Upper lobe of left lung (tissue), 6 donors: ENCODE results near the gene ADAM22. TPM values are rescaled to one million over a fixed set of nuclear protein-coding genes. Genes with fewer than 3 reads are reported as not detected.
"Not testable (repeated sequence)": the region's sequence is repeated elsewhere in the genome, so short reads cannot be mapped to it uniquely, and the experiment has no call there.

Source experiments
- ATAC-seq, 2 donors: fragments of 200-7000 bp; cut with Tn5 transposase; one replicate each; pipeline ENCODE4 v1.9.1; 2022; ENCODE audit warnings: mild to moderate bottlenecking in 2 of 2, moderate library complexity in 2 of 2; ENCODE audit not compliant: low FRiP score in 2 of 2
- DNase-seq, 2 donors: peaks; one replicate each; pipeline ENCODE4 v3.0.0-alpha.2; 2019 to 2020
- H3K27ac ChIP-seq, 4 donors: fragments of 200-600 bp; sonication (generic); one replicate each; pipeline ENCODE4 v1.5.1; 2016 to 2019
- H3K27me3 ChIP-seq, 4 donors: fragments of 200-600 bp; sonication (generic); one replicate each; pipeline ENCODE4 v1.5.1; 2017 to 2019
- H3K36me3 ChIP-seq, 4 donors: fragments of 200-600 bp; sonication (generic); one replicate each; pipeline ENCODE4 v1.5.1; 2016 to 2019
- H3K4me1 ChIP-seq, 4 donors: fragments of 200-600 bp; sonication (generic); one replicate each; pipeline ENCODE4 v1.5.1; 2018 to 2019
- H3K4me3 ChIP-seq, 4 donors: fragments of 200-600 bp; sonication (generic); one replicate each; pipeline ENCODE4 v1.5.1; 2017 to 2019; ENCODE audit warnings: mild to moderate bottlenecking in 2 of 4, moderate library complexity in 1 of 4
- H3K9me3 ChIP-seq, 4 donors: fragments of 200-600 bp; sonication (generic); one replicate each; pipeline ENCODE4 v1.5.1; 2018 to 2019
- CTCF ChIP-seq, 6 experiments: fragments of 450-650 bp in 4 of 6; fragments of 200-600 bp in 2 of 6; sonication (generic) in 2 of 6; IDR thresholded peaks; one replicate each; pipeline ENCODE4 v1.5.1; 2016 to 2019; ENCODE audit warnings: antibody characterized with exemption in 6 of 6
- EP300 ChIP-seq, 4 donors: sonication (generic); formaldehyde crosslinking; IDR thresholded peaks; one replicate each; pipeline ENCODE4 v1.5.1; 2017; ENCODE audit warnings: antibody characterized with exemption in 4 of 4, control low read depth in 2 of 4
- POLR2A ChIP-seq, 4 donors: fragments of 450-650 bp; IDR thresholded peaks; one replicate each; pipeline ENCODE4 v1.5.1; 2016 to 2017; ENCODE audit warnings: antibody characterized with exemption in 4 of 4, mild to moderate bottlenecking in 2 of 4
- POLR2AphosphoS5 ChIP-seq, 2 donors: sonication (generic); formaldehyde crosslinking; IDR thresholded peaks; one replicate each; pipeline ENCODE4 v1.5.1; 2017; ENCODE audit warnings: antibody characterized with exemption in 2 of 2
- WGBS, 2 donors: methylation state at CpG; one replicate each; pipeline ENCODE4 v1.1.5; 2017 to 2018; 5-methylcytosine and 5-hydroxymethylcytosine counted together
- total RNA-seq, 6 donors: library from RNA; depleted of rRNA in 4 of 6; stranded (reverse); fragments of >200 nt in 4 of 6; gene quantifications; one replicate each; pipeline versions ENCODE4 v1.1.0 to v1.2.1, GENCODE V29; 2016 to 2021
- donor health status: DM: no; HTN: no; CAD: no; lungs with moderate emphysema.
- donor health status: DM: no; HTN: yes; CAD: no; lungs with severe emphysema.

ADAM22 gene
- total RNA-seq: 1 to 10 TPM in 5 of 6 donors, under 1 TPM in 1; 0.69 to 3.2 (median 2.0) TPM

GRCh38 chr7:87933953-87934698, at the start of gene ADAM22:
TSS of gene ADAM22 (plus strand) at chr7:87934251. CDS start at chr7:87934466, 215 bp downstream.
- 0% methylated on average over 43 to 49 of the region's 70 CpGs for WGBS, 2 donors
- ATAC-seq: peak; percentile 95 to 96
- H3K9me3 ChIP-seq: no peaks in the 10 kb centered on the region
- peaks cover 4 to 17% (median 11%) of the 10 kb centered on the region in 4 donors for H3K4me1 ChIP-seq
- H3K4me3 ChIP-seq: peak within 1 kb of the TSS; percentile 37 to 89 (median 62)
- H3K27ac ChIP-seq: peak within 1 kb of the TSS in 1 of 4 donors; percentile 9
- peak in 1 of 2 donors; percentile 42 for TF ChIP-seq POLR2AphosphoS5 (IDR thresholded peaks at IDR 0.05)
- no peak for TF ChIP-seq EP300 (IDR thresholded peaks at IDR 0.05)
- peak in 1 of 4 donors; percentile 35 for TF ChIP-seq POLR2A (IDR thresholded peaks at IDR 0.05)
- no peaks in the 10 kb centered on the region for H3K36me3 ChIP-seq
- H3K27me3 ChIP-seq: no peaks in the 10 kb centered on the region
- peak; percentile 88 to 94 for DNase-seq

- Histone ChIP-seq H3K4me3 (no peak overlapping the region), H3K4me1 (no peaks in the 10 kb centered on the region), H3K36me3 (peaks cover 0 to 12% (median 0%) of the 10 kb centered on the region in 4 donors), H3K27ac (no peak overlapping the region), H3K9me3 (no peaks in the 10 kb centered on the region), H3K27me3 (no peaks in the 10 kb centered on the region)
- 81 to 94% methylated on average over 2 of the region's 2 CpGs for WGBS, 2 donors
- DNase-seq (no peak), ATAC-seq (no peak)
- TF ChIP-seq EP300 (IDR thresholded peaks at IDR 0.05) (no peak), POLR2A (IDR thresholded peaks at IDR 0.05) (no peak)
Measured at GRCh38 chr7:87885018-87885417, 49.0 kb upstream of the ADAM22 start.

- TF ChIP-seq EP300 (IDR thresholded peaks at IDR 0.05) (no peak), POLR2A (IDR thresholded peaks at IDR 0.05) (no peak), POLR2AphosphoS5 (IDR thresholded peaks at IDR 0.05) (no peak), CTCF (IDR thresholded peaks at IDR 0.05) (peak in 4 of 6 experiments; percentile 38 to 44 (median 40))
- no peak for DNase-seq
- no peak for ATAC-seq
Measured at GRCh38 chr7:87886875-87887274, 47.2 kb upstream of the ADAM22 start.

GRCh38 chr7:87895363-87895762, 38.7 kb upstream of the ADAM22 start:
- DNase-seq (no peak), ATAC-seq (no peak)
- no peaks in the 10 kb centered on the region for H3K27me3 ChIP-seq
- no peak overlapping the region for H3K4me3 ChIP-seq
- peaks cover 0 to 24% (median 0%) of the 10 kb centered on the region in 4 donors for H3K36me3 ChIP-seq
- no peaks in the 10 kb centered on the region for H3K9me3 ChIP-seq
- H3K27ac ChIP-seq: no peak overlapping the region
- WGBS, 2 donors: 95 to 100% methylated on average over 2 of the region's 2 CpGs
- TF ChIP-seq POLR2A (IDR thresholded peaks at IDR 0.05) (no peak), CTCF (IDR thresholded peaks at IDR 0.05) (no peak), POLR2AphosphoS5 (IDR thresholded peaks at IDR 0.05) (no peak), EP300 (IDR thresholded peaks at IDR 0.05) (no peak)
- no peaks in the 10 kb centered on the region for H3K4me1 ChIP-seq

More at GRCh38 chr7:87886875-87887274, 47.2 kb upstream of the ADAM22 start:
- no peaks in the 10 kb centered on the region for H3K4me1 ChIP-seq
- no peaks in the 10 kb centered on the region for H3K9me3 ChIP-seq
- H3K27me3 ChIP-seq: no peaks in the 10 kb centered on the region
- peaks cover 0 to 12% (median 0%) of the 10 kb centered on the region in 4 donors for H3K36me3 ChIP-seq
- H3K4me3 ChIP-seq: no peak overlapping the region
- no peak overlapping the region for H3K27ac ChIP-seq

GRCh38 chr7:87899255-87899654, 34.8 kb upstream of the ADAM22 start:
- Histone ChIP-seq H3K36me3 (peaks cover 0 to 16% (median 3%) of the 10 kb centered on the region in 4 donors), H3K4me3 (no peak overlapping the region), H3K27me3 (no peaks in the 10 kb centered on the region), H3K27ac (no peak overlapping the region), H3K4me1 (no peaks in the 10 kb centered on the region), H3K9me3 (no peaks in the 10 kb centered on the region)
- DNase-seq: no peak
- WGBS, 2 donors: 94 to 100% methylated on average over 2 of the region's 2 CpGs
- TF ChIP-seq POLR2AphosphoS5 (IDR thresholded peaks at IDR 0.05): no peak
- TF ChIP-seq POLR2A (IDR thresholded peaks at IDR 0.05): no peak
- no peak for TF ChIP-seq CTCF (IDR thresholded peaks at IDR 0.05)
- TF ChIP-seq EP300 (IDR thresholded peaks at IDR 0.05): no peak
- no peak for ATAC-seq

GRCh38 chr7:87907136-87907906, 26.7 kb upstream of the ADAM22 start:
- ATAC-seq, H3K4me1 ChIP-seq, H3K36me3 ChIP-seq, H3K4me3 ChIP-seq, H3K9me3 ChIP-seq, H3K27me3 ChIP-seq, DNase-seq, H3K27ac ChIP-seq: not testable (repeated sequence)
- WGBS, 2 donors: 92% methylated on average over 3 of the region's 3 CpGs

- not testable (repeated sequence) for H3K4me1 ChIP-seq, DNase-seq, H3K36me3 ChIP-seq, ATAC-seq, H3K4me3 ChIP-seq, H3K27ac ChIP-seq, H3K9me3 ChIP-seq, H3K27me3 ChIP-seq
- 98% methylated on average over 4 of the region's 4 CpGs for WGBS, 2 donors
Measured at GRCh38 chr7:87908814-87909213, 25.2 kb upstream of the ADAM22 start.
